ENCODE data around the gene PKIG. TPM values are rescaled to one million over a fixed set of nuclear protein-coding genes. Genes with fewer than 3 reads are reported as not detected.

PKIG gene
- total RNA-seq, 1 experiment from 2014 or later, result 41.9 TPM

GRCh38 chr20:44648579-44648978, 66.2 kb downstream of the PKIG start:
- Histone ChIP-seq H3K4me2 (no peak overlapping the region), H3K9me3 (ENCODE audit: insufficient read depth, low read depth) (no peaks in the 10 kb centered on the region), H3K79me2 (ENCODE audit: low read depth) (no peaks in the 10 kb centered on the region), H3F3A (ENCODE audit: insufficient read depth, low read depth) (peaks cover 18% of the 10 kb centered on the region; the same call in 1 of the 2 replicates), H3K4me3 (no peak overlapping the region), H3K36me3 (ENCODE audit: low read depth) (no peaks in the 10 kb centered on the region), H3K27me3 (ENCODE audit: insufficient read depth, low read depth) (no peaks in the 10 kb centered on the region), H3K4me1 (replicated peaks; ENCODE audit: insufficient read depth) (peaks cover 30% of the 10 kb centered on the region), H3K27ac (no peak overlapping the region), H3K9me2 (ENCODE audit: insufficient read depth) (no peaks in the 10 kb centered on the region), H2AFZ (no peak overlapping the region), H4K20me1 (ENCODE audit: insufficient read depth) (no peaks in the 10 kb centered on the region)
- TF ChIP-seq CTCF (conservative IDR thresholded peaks at IDR 0.05) (no peak; the same call in 1 of the 2 replicates), EZH2 (IDR thresholded peaks at IDR 0.05; ENCODE audit: low read depth) (no peak)
- CTCF ChIA-PET, result interaction anchor here (0.7 kb wide), 1 partner anchor 34 kb away, joined by 3 read pairs; no protein-coding TSS in a partner anchor
- POLR2A ChIA-PET (ENCODE audit: unreplicated experiment), result no interaction called here
- DNase-seq, result no peak
- intact Hi-C loops (cut with micrococcal nuclease; ENCODE audit: unreplicated experiment), result no loop called here
- no TSS peak for BruUV-seq (replicated peaks)

DNA sequence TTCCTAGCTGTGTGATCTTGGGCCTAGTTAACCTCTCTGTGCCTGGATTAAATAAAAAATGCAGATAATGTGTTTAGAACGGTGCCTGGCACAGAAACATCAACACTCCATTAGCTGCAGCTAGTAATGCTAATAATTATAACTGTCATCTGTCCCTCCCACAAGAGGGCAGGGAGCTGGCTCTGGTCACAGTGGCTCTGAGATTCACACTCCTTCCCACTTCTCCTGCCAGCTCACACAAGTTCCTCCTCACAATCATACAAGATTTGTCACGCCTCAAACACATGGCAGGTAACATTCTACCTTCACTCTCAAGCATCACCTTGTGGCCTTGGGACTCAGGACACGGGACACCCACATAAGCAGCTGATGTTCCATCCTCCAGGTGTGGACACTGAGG, 66.7 kb downstream of the PKIG start:
- CTCF ChIA-PET, result interaction anchor here (0.7 kb wide), 1 partner anchor 34 kb away, joined by 3 read pairs; no protein-coding TSS in a partner anchor
- Histone ChIP-seq H2AFZ (no peak overlapping the region), H3K27ac (no peak overlapping the region), H3F3A (ENCODE audit: insufficient read depth, low read depth) (peaks cover 14% of the 10 kb centered on the region; the same call in 1 of the 2 replicates), H3K4me1 (replicated peaks; ENCODE audit: insufficient read depth) (peaks cover 24% of the 10 kb centered on the region), H3K9me3 (ENCODE audit: insufficient read depth, low read depth) (no peaks in the 10 kb centered on the region), H3K27me3 (ENCODE audit: insufficient read depth, low read depth) (no peaks in the 10 kb centered on the region), H3K79me2 (ENCODE audit: low read depth) (no peaks in the 10 kb centered on the region), H3K4me3 (no peak overlapping the region), H3K9me2 (ENCODE audit: insufficient read depth) (no peaks in the 10 kb centered on the region), H3K4me2 (no peak overlapping the region), H3K36me3 (ENCODE audit: low read depth) (no peaks in the 10 kb centered on the region), H4K20me1 (ENCODE audit: insufficient read depth) (no peaks in the 10 kb centered on the region)
- TF ChIP-seq EZH2 (IDR thresholded peaks at IDR 0.05; ENCODE audit: low read depth) (no peak), CTCF (conservative IDR thresholded peaks at IDR 0.05) (no peak)
- POLR2A ChIA-PET (ENCODE audit: unreplicated experiment), result interaction anchor here (0.5 to 0.6 kb wide), 2 partner anchors 32 to 63 kb away, joined by 3 to 4 read pairs; no protein-coding TSS in a partner anchor
- DNase-seq, result no peak
- BruUV-seq (replicated peaks), result no TSS peak
- intact Hi-C loops (cut with micrococcal nuclease; ENCODE audit: unreplicated experiment), result no loop called here

- no TSS peak for BruUV-seq (replicated peaks)
- H3F3A ChIP-seq (ENCODE audit: insufficient read depth, low read depth), result peaks cover 5% of the 10 kb centered on the region; the same call in 1 of the 2 replicates
- H3K9me2 ChIP-seq (ENCODE audit: insufficient read depth), result no peaks in the 10 kb centered on the region
- no peaks in the 10 kb centered on the region for H3K9me3 ChIP-seq (ENCODE audit: insufficient read depth, low read depth)
- intact Hi-C loops (cut with micrococcal nuclease; ENCODE audit: unreplicated experiment), result no loop called here
- no peaks in the 10 kb centered on the region for H3K27me3 ChIP-seq (ENCODE audit: insufficient read depth, low read depth)
- POLR2A ChIA-PET (ENCODE audit: unreplicated experiment), result interaction anchor here (0.6 kb wide), 1 partner anchor 62 kb away, joined by 3 read pairs; no protein-coding TSS in a partner anchor
- no peak overlapping the region for H3K4me2 ChIP-seq
- DNase-seq, result no peak
- TF ChIP-seq EZH2 (IDR thresholded peaks at IDR 0.05; ENCODE audit: low read depth), result no peak
- TF ChIP-seq CTCF (conservative IDR thresholded peaks at IDR 0.05), result no peak
- no peak overlapping the region for H3K4me3 ChIP-seq
- H3K4me1 ChIP-seq (replicated peaks; ENCODE audit: insufficient read depth), result peaks cover 17% of the 10 kb centered on the region; the same call in 1 of the 2 replicates
- H4K20me1 ChIP-seq (ENCODE audit: insufficient read depth), result no peaks in the 10 kb centered on the region
- no peaks in the 10 kb centered on the region for H3K36me3 ChIP-seq (ENCODE audit: low read depth)
- H3K79me2 ChIP-seq (ENCODE audit: low read depth), result no peaks in the 10 kb centered on the region
- CTCF ChIA-PET, result interaction anchor here (0.7 to 1.2 kb wide), 2 partner anchors 33 to 214 kb away, joined by 3 to 9 read pairs; no protein-coding TSS in a partner anchor
- H2AFZ ChIP-seq, result no peak overlapping the region
- no peak overlapping the region for H3K27ac ChIP-seq
Measured at GRCh38 chr20:44649976-44650375, 67.6 kb downstream of the PKIG start.
